Cardiac fibroblast (primary cell): ENCODE data around the gene COX19.
"Not testable (repeated sequence)": the region's sequence is repeated elsewhere in the genome, so short reads cannot be mapped to it uniquely, and the experiment has no call there.

Experiments used
- DNase-seq, 2 donors: peaks; one replicate each; pipeline versions ENCODE4 v3.0.0 to v3.0.0-alpha.2; 2010; ENCODE audit warnings: low read depth in 2 of 2
- H3K4me3 ChIP-seq, 2 donors: replicated peaks in 1 of 2; 1 replicate in 1 of 2; 2 replicates in 1 of 2; pipeline ENCODE4 v1.5.1; 2011; ENCODE audit warnings: low read depth in 2 of 2, low read length in 2 of 2, mild to moderate bottlenecking in 2 of 2, moderate library complexity in 1 of 2
- TF ChIP-seq, protein P1 (sequence below): IDR thresholded peaks from one replicate; pipeline ENCODE4 v1.5.1; 2011; ENCODE audit warnings: low read depth, mild to moderate bottlenecking, low read length, inconsistent platforms

The COX19 gene

DNA sequence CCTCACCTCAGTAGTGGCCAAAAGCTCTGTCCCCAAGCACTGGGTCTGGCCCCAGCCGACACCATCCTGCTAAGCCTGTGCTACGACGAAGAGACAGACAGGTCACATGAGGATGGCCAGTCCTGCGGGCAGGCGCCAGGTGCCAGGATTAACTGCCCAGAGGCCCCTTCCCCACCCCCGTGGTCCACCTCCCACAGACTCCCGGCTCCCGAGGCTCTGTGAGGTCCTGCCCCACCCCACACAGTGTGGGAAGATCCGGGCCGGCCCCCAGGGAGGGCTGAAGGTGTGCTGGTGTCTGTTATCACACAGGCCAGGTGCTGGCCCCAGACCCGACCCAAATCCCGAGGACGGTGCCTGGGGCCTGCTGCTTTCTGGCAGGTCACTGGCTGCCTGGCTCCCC, 34.9 kb upstream of the COX19 start:
- H3K4me3 ChIP-seq: no peak overlapping the region
- TF ChIP-seq, protein P1, sequence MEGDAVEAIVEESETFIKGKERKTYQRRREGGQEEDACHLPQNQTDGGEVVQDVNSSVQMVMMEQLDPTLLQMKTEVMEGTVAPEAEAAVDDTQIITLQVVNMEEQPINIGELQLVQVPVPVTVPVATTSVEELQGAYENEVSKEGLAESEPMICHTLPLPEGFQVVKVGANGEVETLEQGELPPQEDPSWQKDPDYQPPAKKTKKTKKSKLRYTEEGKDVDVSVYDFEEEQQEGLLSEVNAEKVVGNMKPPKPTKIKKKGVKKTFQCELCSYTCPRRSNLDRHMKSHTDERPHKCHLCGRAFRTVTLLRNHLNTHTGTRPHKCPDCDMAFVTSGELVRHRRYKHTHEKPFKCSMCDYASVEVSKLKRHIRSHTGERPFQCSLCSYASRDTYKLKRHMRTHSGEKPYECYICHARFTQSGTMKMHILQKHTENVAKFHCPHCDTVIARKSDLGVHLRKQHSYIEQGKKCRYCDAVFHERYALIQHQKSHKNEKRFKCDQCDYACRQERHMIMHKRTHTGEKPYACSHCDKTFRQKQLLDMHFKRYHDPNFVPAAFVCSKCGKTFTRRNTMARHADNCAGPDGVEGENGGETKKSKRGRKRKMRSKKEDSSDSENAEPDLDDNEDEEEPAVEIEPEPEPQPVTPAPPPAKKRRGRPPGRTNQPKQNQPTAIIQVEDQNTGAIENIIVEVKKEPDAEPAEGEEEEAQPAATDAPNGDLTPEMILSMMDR: no peak
- no peak for DNase-seq

- TF ChIP-seq, protein P1: no peak
- no peak for DNase-seq
- H3K4me3 ChIP-seq: no peak overlapping the region
Observed at GRCh38 chr7:1009747-1010146, 34.4 kb upstream of the COX19 start.

DNA sequence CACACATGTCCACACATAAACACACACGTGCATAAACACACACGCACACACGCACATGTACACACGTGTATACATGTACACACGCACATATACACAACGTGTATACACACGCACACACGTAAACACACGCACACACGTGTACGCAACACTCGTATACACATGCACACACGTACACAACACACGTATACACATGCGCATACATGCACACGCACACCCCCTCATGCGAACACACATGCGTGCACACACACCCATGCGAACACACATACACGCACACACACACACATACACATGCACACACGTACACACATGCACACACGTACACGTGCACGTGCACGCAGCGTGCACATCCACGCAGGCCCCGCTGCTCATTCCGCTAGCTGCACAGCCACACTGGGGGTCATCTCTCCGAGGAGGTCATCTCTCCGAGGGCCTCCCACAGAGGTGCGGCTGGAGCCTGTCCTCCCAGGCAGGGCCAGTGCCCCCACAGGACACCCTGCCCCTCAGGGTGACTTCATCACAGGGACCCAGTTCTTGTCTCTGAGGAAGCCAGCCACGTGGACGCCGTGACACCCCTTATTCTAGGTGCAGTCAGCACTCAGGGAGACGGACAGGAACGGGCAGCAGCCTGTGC, 33.5 kb upstream of the COX19 start:
- no peak for DNase-seq
- TF ChIP-seq, protein P1: no peak
- no peak overlapping the region for H3K4me3 ChIP-seq

DNA sequence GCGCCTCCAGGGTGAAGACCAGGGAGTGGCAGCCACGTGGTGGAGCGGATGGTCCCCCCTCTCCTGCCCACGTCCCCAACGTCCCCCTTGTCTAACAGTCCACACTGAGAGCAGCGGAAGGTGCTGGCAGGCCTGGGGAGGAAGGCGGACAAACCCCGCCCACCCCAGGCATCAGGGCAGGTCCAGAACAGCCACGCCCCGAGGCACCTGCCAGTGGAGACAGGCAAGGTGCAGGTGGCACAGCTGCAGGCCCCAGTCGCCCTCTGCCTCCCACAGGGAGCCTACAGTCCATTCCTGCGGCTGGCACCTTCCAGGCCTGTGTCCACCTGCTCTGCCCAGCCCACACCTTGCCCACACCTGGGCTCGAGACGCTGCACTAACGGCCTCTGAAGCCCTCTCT, 32.6 kb upstream of the COX19 start:
- TF ChIP-seq, protein P1: no peak
- H3K4me3 ChIP-seq: no peak overlapping the region
- no peak for DNase-seq

- TF ChIP-seq, protein P1: no peak
- H3K4me3 ChIP-seq: no peak overlapping the region
- no peak for DNase-seq
Observed at GRCh38 chr7:1005303-1005702, 30.0 kb upstream of the COX19 start.

DNA sequence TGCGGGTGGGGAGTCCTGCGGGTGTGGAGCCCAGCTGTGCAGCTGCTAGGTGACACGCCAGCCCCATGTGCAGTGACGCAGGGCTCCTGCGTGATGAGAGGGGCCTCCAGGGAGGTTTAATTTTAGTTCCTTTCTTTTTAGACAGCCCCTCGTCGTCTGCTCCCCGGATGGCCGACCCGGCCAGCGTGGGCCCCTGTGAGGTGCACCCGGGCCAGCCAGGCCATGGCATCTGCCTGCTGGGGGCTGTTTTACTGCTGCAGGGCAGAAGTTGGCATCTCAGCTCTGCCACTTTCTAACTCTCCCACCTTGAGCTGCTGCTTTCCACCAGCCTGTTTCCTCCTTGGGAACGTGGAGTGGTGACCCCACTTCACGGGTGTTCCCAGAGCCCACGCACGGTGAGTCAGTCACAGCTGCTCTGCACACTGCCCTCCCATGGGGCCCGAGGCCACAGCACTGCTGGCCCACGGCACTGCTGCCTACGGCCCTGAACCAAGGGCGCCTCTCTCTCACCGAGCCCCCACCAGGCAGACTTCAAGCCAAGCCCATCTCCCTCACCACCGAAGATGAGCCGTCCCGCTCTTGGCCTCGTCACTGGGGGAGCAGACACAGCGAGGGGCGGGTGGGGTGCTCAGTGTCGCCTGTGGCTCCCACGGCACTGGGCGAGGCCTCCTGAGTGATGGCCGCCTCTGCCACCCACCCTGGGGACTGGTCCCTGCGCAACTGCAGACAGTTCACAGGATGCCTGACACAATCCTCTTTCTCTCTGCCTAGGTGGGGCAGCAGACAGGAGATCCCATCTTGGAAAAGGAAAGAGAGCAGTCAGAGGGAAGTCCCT, 28.9 kb upstream of the COX19 start:
- TF ChIP-seq, protein P1: no peak
- no peak overlapping the region for H3K4me3 ChIP-seq
- no peak for DNase-seq

DNA sequence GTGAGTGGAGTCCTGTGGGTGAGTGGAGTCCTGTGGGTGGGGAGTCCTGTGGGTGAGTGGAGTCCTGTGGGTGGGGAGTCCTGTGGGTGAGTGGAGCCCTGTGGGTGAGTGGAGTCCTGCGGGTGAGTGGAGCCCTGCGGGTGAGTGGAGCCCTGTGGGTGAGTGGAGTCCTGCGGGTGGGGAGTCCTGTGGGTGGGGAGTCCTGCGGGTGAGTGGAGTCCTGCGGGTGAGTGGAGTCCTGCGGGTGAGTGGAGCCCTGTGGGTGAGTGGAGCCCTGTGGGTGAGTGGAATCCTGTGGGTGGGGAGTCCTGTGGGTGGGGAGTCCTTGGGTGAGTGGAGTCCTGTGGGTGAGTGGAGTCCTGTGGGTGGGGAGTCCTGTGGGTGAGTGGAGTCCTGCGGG, 27.1 kb upstream of the COX19 start:
- DNase-seq: not testable (repeated sequence)

GRCh38 chr7:1002026-1002425, 26.7 kb upstream of the COX19 start:
- H3K4me3 ChIP-seq, DNase-seq: not testable (repeated sequence)

More for the DNA sequence above, 27.1 kb upstream of the COX19 start:
- H3K4me3 ChIP-seq: not testable (repeated sequence)

DNA sequence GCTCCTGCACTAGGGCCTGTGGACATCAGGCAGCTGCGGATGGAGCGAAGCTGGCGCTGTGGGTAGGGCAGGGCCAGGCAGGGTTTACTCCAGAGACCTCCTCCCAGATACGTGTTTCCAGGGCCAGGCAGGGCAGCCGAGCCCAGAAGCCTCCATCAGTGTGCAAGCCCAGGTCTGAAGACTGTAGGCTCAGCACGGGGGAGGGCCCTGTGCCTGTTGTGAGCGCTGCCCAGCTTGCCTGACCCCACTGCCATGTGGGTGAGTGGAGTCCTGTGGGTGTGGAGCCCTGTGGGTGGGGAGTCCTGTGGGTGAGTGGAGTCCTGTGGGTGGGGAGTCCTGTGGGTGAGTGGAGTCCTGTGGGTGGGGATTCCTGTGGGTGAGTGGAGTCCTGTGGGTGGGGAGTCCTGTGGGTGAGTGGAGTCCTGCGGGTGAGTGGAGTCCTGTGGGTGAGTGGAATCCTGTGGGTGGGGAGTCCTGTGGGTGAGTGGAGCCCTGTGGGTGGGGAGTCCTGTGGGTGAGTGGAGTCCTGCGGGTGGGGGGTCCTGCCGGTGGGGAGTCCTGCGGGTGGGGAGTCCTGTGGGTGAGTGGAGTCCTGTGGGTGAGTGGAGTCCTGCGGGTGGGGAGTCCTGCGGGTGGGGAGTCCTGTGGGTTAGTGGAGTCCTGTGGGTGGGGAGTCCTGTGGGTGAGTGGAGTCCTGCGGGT, 25.9 kb upstream of the COX19 start:
- H3K4me3 ChIP-seq, DNase-seq: not testable (repeated sequence)
